ENCODE data around the gene KREMEN1.

DNA sequence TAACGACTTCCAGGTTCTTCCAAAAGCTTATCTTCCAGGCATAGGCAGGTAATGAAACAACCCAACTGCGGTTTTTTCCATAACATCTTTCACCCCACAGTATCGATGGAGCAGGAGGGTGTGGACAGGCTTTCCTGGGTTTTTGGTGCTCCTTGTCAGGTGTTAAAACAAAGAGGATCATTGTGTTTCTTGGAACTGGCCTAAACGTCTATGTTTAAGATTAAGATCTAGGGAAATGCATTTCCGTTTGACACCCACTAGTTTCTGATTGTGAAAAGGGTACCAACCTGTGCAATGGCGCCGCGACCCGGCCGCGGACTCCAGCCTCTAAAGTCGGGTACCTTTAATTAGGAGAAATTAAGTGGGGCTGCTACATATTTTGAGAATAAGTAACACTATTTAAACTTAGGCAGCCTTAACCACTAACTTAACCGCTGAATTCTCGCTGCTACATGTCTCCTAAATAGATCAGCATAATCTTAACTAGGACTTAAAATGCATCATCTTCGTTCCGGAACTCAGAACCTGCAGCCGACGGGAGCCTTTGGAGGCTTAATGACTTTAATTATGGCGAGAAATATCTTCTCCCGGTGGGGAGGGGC lies 42.7 kb upstream of the KREMEN1 start:
- TF ChIP-seq, protein P1, sequence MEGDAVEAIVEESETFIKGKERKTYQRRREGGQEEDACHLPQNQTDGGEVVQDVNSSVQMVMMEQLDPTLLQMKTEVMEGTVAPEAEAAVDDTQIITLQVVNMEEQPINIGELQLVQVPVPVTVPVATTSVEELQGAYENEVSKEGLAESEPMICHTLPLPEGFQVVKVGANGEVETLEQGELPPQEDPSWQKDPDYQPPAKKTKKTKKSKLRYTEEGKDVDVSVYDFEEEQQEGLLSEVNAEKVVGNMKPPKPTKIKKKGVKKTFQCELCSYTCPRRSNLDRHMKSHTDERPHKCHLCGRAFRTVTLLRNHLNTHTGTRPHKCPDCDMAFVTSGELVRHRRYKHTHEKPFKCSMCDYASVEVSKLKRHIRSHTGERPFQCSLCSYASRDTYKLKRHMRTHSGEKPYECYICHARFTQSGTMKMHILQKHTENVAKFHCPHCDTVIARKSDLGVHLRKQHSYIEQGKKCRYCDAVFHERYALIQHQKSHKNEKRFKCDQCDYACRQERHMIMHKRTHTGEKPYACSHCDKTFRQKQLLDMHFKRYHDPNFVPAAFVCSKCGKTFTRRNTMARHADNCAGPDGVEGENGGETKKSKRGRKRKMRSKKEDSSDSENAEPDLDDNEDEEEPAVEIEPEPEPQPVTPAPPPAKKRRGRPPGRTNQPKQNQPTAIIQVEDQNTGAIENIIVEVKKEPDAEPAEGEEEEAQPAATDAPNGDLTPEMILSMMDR (IDR thresholded peaks at IDR 0.05): no peak
- no peak for TF ChIP-seq POLR2A (IDR thresholded peaks at IDR 0.05)
